CD4-positive, alpha-beta T cell treated with Interleukin-15 for 1 hour (primary cell): ENCODE results near the gene IQCH.
"Not testable (repeated sequence)": the region's sequence is repeated elsewhere in the genome, so short reads cannot be mapped to it uniquely, and the experiment has no call there.

Experiments used
- DNase-seq: peaks from one replicate; pipeline ENCODE4 v3.0.0-alpha.2; 2020

The IQCH gene

GRCh38 chr15:67254238-67255175 is at the start of gene IQCH, which contains the start of gene AAGAB:
IQCH (plus strand) TSS chr15:67254786; CDS start chr15:67254897, 111 bp downstream.
AAGAB (minus strand) TSS chr15:67254661; CDS start chr15:67254631, 30 bp downstream.
- peak; percentile 96 for DNase-seq

- no peak for DNase-seq
Measured at GRCh38 chr15:67207555-67208207, 46.9 kb upstream of the IQCH start.

DNA sequence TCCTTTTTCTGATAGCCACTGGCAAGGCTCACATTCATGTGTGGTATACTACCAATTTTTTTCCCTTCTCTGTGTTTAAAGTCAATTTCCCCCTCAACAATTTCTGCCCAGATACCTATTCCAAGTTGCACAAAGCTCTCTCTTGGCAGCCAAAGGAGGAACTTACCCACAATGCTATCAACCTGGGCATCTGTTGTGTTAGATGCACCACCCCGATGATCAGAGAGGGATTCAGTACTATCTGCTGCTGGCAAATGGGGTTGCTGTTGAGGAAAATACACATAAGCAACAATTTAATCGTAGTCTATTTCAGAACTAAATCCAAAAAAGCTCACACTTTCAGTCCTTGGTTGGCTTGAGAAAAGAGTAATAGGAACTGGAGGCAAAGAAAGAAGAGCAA is 46.2 kb upstream of the IQCH start:
- no peak for DNase-seq

DNA sequence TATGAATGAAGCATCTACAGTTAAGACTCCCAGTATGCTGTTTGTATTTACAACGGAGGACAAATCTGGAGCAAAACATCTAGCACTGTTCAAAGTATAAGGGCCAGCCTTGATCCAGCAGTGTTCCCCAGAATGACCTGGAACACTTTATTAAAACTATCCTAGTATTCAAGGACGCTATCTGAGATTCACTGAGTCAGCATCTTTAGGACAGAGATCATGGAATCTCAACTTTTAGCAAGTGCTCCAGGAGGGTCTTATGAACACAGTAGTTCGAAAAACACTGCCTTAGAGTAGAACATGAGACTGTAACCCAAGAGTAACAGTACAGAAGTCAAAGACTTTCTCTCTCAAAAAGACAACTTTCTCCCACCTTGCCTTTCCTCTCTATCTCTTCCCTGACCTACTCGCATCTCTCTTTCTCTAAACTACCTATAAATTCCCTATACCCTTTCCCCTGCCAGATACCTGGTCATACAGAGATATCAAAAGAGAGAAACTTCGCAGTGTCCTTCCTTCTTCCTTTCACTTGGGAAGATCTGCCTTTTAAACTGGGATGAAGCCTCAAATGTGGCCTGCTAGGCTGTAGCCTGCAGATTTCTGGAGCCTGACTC is 43.9 kb upstream of the IQCH start:
- no peak for DNase-seq

DNA sequence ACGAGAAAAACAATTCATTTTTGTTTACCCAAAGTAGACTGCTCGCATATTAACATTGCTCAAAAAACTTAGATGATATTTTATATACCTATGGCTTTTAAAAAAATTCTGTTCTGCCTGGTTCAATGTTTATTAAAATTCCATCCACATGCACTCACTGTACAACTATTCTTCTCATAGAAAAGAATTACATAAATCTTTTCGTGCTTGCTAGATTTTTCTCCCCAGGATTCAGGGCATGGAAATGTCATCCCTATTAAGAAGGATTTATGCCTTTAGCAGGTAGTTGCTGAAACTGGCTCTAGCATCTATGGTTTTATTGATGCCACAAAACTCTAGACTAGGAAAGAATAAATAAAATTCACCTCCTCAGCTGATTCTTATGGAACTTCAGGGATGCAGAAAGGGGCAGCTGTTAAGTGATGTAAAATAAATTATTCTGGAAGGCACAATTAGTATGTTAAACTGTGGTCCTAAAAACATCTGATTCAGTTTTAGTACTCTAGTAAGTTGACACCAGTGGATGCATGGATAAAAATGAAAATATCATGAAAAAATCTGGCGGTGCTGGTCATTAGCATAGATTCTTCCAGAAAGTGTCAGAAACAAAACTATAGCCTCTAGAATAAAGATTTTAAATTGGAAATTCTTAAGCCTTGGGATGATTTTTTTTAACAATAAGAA is 41.8 kb upstream of the IQCH start:
- no peak for DNase-seq

GRCh38 chr15:67215102-67215501 is 39.5 kb upstream of the IQCH start:
- no peak for DNase-seq

DNA sequence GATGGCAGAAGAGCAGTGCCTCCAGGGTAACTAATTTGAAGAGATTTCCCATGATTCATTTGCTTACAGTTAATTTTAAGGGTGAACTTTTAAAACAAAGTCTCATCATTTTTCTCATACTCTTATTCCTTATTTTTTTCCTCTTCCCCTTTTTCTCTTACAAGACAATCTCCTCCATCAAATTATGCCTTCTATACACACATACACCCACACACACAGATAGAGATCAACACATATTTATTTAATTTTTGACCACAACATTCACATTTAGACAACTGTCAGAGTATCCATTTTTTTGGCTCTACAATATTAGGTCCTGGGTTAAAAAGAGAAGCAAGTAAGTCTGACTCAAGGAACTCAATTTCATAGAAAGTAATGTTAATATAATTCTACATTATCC is 37.7 kb upstream of the IQCH start:
- no peak for DNase-seq

- DNase-seq: no peak
Measured at GRCh38 chr15:67218428-67218827, 36.2 kb upstream of the IQCH start.

DNA sequence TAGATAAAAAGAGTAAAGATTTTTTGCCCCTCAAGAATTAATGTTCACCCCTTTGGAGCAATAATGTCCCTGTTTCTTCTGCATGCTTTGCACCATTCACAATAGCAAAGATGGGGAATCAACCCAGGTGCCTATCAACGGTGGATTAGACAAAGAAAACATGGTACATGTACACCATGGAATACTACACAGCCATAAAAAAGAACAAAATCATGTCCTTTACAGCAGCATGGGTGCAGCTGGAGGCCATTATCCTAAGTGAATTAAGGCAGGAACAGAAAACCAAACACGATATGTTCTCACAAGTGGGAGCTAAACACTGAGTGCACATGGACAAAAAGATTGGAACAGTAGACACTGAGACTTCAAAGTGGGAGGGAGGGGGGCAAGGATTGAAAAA is 35.3 kb upstream of the IQCH start:
- DNase-seq: no peak

DNA sequence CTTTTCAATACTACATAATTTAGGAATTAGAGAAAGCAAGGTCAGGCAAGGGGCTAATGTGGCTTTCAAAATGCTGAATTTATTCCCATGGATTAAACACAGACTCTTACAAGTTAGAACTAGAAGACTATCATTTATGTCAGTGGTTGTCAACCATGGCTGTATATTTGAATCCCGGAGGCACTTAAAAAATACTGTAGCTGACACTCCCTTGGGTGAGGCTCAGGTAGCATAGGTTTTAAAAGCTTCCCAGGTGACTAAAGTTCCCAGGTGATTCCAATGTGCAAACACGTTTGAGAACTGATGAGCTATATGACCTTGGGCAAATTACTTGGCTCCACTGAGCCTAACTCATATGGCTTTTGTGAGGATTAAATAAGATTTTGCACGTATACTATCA is 29.7 kb upstream of the IQCH start:
- no peak for DNase-seq

- DNase-seq: no peak
Measured at GRCh38 chr15:67225336-67225735, 29.2 kb upstream of the IQCH start.

DNA sequence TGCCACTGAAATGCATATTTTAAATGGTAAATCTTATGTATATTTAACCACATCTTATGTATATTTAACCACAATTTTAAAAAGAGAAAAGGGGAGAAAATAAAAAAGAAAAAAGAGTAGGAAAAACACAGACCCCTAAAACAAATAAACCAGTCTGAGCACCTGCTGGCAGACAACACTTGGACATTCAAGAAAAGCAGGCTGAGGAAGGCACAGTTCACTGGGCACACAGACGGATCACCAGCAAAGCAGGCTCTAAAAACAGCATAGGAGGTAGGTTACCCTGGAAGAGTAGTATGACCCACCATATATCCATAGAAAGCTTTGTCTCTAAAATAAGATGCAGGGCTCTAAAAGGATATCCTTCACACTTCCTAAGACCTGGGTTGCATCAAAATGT is 27.2 kb upstream of the IQCH start:
- no peak for DNase-seq

- no peak for DNase-seq
Measured at GRCh38 chr15:67227846-67228245, 26.7 kb upstream of the IQCH start.

GRCh38 chr15:67228286-67228685 is 26.3 kb upstream of the IQCH start:
- no peak for DNase-seq

DNA sequence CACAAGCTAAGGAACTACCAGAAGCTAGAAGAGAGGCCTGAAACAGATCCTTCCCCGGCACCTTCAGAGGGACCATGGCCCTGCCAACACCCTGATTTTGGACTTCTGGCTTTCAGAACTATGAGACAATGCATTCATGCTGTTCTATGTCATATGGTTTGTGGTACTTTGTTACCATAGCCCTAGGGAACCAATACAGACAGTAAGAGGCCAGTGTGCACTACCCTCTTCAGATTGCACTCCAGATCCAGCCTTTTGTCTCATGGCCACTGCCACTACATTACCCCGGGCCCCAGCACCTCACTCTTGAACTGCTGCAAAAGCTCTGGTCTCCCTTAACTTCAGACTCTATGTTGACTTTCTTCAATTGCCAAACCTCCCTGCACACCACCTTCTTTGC is 24.1 kb upstream of the IQCH start:
- DNase-seq: no peak

DNA sequence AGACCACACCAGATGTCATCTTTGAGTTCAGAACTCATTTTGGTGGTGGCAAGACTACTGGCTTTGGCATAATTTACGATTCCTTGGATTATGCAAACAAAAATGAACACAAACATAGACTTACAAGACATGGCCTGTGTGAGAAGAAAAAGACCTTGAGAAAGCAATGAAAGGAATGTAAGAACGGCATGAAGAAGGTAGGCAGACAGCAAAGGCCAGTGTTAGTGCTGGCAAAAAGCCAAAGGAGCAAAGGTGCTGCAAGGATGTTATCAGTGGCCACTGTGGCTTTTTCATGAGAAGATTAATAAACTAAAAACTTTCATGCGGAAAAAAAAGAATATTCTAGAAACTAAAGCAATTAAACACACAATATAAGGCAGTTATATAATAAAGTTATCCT is 22.0 kb upstream of the IQCH start:
- no peak for DNase-seq

GRCh38 chr15:67240235-67241131 is 14.1 kb upstream of the IQCH start:
- no peak for DNase-seq

GRCh38 chr15:67241132-67241855 is 13.3 kb upstream of the IQCH start:
- no peak for DNase-seq

DNA sequence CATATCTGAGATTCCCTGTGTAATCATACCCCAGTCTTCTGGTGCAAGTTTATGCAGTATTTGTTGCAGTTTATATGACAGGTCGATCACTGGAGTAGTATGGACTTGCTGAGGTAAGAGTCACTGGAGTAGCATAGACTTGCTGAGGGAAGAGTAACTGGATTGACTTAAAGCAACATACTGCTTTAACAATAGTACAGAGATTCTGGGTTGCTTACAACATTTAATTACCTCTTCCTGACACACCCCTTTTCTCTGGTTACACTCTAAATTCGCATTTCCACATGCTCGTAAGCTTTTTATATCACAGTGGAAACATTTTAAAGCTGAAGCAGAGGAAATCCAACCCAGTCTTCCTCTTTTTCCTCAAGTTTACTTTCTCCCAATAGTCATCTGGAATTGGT is 11.9 kb upstream of the IQCH start:
- DNase-seq: no peak

- DNase-seq: no peak
Measured at GRCh38 chr15:67244971-67245478, 9.6 kb upstream of the IQCH start.

DNA sequence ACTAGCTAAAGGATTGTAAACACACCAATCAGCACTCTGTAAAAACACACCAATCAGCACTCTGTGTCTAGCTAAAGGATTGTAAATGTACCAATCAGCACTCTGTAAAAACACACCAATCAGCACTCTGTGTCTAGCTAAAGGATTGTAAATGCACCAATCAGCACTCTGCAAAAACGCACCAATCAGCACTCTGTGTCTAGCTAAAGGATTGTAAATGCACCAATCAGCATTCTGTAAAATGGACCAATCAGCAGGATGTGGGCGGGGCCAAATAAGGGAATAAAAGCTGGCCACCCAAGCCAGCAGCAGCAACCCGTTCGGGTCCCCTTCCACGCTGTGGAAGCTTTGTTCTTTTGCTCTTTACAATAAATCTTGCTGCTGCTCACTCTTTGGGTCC is 8.0 kb upstream of the IQCH start:
- DNase-seq: not testable (repeated sequence)
